NCI-H1436 treated with DMSO at 0.1 percent for 48 hours (cell line): ENCODE results near the gene MTAP.
"Not testable (repeated sequence)": the region's sequence is repeated elsewhere in the genome, so short reads cannot be mapped to it uniquely, and the experiment has no call there.

Experiments used
- DNase-seq: peaks from one replicate; lab custom pipeline; 2025; lab: John Stamatoyannopoulos, UW

Gene MTAP

DNA sequence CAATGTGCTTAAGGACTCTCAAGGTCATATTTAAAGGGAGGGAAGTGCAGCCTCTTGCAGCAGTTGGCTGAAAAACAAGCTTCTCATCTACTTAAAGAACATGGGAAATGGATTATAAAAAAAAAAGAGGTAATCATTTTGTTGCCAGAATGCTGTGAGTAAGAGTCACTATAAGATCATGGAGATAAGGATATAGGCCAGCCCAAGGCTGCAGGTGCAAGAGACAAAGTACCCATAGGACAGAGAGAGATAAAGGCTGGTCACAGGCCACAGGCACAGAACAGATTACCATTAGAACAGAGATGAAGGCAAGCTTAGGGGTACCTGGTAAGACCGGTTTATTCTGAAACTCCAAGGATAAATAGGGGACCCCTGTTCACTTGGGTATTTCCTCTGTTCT is 121.3 kb downstream of the MTAP start:
- no peak for DNase-seq

DNA sequence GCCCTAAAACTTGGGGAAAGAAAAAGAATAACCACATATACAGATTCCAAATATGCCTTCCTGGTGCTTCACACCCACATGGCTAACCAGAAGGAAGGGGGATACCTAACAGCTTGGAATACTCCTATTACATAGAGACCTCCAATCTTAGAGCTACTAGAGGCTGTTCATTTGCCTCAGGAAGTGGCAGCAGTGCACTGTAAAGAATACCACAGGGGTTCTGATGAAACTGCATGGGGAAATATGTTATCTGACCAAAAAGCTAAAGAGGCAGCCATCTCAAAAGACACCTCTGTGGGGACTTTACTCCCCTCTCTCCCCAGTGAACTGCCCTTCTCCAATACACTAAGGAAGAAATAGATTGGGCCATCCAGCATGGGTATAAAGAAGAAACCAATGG is 125.3 kb downstream of the MTAP start:
- DNase-seq = no peak

DNA sequence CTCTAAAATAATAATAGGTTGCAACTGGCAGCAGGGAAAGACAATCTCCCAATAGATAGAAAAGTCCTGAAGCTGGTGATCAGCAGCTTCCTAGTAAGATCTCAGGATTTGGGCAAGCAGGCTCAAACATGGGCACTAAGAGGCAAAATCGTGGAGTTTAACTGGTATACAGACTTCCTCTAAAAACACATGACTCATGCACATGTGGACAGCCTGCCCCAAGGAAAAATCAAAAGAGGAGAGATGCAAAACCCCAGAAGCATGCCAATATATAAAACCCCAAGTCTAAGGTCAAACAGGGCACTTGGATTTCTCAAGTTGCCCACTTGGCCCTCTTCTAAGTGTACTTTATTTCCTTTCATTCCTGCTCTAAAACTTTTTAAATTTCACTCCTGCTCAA is 129.0 kb downstream of the MTAP start:
- DNase-seq = no peak

DNA sequence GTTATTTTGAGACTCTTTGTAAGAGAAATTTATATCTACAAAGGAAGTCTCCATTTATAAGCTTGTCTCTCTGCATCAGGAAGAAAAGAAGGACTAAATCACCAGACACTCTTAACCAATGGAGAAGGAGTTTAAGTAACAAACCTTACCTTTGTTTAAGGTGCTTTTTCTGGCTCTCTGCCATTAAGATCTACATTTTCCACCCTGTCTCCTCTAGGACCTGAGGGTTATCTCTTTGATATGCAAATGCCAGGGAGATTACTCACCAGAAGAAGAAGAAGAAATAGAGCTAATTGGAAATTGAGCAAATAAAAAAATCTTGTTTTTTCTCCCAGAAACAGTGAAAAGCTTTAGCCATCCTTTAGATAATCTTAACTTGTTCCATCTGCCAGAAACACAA is 130.8 kb downstream of the MTAP start:
- DNase-seq = no peak

DNA sequence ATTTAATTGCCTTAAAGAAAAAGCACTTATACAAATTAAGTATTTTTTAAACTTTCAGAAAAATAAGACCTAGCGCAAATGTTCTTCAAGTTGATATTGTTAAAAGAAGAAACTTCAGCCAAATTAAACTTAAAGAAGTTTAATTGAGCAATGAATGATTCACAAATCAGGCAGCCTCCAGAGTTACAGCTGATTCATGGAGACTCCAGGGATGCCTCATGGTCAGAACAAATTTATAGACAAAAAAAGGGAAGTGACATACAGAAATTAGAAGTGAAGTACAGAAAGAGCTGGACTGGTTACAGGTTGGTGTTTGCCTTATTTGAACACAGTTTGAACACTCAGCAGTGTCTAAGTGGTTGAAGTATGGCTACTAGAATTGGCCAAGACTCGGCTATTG is 131.4 kb downstream of the MTAP start:
- no peak for DNase-seq

DNA sequence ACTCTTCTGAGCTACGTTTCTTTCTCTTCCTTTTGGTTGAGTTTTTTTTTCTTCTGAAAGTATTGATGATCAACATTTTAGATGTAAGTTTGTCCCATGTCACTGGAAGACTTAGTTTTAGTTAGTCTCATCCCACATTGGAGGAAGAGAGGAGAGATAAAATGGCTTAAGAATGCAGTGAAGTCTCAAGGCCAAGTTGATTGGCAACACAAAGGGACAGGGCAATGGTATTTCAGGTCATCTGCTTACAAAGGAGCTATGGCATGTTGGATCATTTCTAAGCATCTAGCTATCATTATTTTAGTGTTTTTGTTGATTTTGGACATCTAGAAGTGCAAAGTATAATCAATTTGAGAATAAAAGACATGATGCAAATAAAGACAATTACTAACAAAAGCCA is 133.2 kb downstream of the MTAP start:
- DNase-seq = no peak

DNA sequence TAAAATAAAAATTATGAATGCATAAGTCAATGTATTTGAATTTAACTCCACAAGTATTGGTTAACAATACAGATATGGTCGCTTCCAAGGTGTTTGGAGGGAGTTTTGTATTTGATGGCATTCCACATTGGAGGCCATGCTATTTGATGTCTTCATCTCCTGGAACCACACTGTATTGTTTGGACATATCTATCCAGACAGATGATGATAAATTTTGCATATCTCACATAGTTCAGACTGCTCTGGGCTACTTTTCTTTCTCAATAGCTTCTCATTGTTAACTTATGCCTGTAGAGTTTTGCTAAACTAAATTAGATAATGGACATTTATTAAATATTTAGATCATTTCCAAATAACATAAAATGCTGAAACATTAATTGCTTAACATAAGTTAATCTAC is 133.7 kb downstream of the MTAP start:
- DNase-seq = no peak

DNA sequence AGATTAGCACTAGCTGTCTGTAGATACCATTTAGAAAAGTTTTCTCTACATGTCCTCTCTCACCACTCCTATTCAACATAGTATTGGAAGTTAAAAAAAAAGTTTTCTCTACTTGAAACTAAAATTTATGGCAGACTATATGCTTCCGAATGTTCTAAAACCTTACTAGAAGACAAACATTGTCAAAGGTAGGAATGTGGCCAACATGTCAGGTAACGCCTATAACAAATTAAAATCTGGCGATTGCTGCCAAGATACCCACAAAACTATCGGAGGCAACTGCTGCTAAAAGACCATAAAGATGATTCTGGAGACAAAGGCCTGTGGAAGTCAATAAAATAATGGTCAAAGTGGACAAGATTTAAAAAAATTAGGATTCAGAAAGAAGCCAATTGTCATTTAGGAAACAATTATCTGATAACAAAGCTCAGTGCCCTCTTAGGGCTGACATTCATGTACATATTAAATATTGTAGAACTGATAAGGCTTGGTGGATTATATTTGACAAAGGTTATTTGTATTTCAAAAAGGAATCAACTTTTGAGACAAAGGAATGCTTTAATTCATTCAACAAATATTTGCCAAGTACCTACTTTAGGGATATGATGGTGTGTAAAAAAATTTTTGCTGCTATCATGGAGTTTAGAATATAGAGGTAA is 139.0 kb downstream of the MTAP start:
- no peak for DNase-seq

DNA sequence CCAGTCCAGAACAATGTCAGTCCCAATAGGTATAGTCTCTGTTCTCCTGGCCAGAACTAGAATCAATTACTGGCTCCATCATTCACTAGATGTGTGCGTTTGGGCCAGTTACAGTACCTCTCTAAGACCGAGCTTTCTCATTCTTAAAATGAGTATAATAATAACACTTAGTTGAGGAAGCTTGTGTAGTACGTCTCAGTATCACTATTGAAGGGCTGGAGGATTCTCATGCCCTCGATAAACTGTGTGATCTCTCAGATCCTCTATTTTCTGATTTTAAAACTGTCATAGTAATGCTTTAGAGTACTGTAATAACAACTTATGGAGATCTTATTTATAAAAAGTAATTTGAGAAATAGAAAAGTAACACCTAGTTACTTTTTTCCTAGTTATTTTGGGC is 141.0 kb downstream of the MTAP start:
- no peak for DNase-seq

DNA sequence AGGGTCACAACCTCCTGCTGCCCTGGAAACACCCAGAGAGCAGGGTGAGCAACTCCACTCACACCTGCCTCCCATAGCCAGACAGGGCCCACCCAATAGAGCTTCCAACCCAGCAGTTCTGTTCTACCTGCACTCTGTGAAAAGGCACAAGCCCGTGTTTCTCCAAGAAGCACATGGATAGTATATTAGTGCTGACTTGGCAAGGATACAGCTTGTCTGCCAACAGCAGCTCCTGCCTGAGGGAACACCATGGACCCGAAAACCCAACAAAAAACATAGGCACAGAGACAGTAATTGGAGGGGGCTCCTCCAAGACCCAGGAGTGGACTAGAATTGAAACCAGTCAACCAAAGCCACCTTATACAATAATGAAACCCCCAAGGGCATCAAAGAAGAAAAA is 143.2 kb downstream of the MTAP start:
- no peak for DNase-seq

DNA sequence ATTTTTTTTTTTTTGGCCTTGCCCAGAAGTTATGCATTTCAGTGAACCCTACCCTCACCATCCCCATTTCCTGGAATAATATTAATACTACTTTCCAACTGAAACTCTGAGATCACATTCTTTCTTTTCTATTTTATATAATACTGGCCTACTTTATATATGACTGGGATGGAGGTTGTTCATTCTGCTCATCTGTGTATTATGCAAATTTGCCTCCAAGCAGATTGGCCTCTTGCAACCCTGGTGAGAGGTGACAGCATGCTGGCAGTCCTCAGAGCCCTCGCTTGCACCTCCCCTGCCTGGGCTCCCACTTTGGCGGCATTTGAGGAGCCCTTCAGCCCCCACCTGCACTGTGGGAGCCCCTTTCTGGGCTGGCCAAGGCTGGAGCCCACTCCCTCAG is 156.4 kb downstream of the MTAP start:
- no peak for DNase-seq

DNA sequence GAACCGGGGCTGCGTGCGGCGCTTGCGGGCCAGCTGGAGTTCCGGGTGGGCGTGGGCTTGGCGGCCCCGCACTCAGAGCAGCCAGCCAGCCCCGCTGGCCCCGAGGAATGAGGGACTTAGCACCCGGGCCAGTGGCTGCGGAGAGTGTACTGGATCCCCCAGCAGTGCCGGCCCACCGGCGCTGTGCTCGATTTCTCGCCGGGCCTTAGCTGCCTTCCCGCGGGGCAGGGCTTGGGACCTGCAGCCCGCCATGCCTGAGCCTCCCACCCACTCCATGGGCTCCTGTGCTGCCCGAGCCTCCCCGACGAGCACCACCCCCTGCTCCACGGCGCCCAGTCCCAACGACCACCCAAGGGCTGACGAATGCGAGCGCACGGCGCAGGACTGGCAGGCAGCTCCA is 156.8 kb downstream of the MTAP start:
- not testable (repeated sequence) for DNase-seq

DNA sequence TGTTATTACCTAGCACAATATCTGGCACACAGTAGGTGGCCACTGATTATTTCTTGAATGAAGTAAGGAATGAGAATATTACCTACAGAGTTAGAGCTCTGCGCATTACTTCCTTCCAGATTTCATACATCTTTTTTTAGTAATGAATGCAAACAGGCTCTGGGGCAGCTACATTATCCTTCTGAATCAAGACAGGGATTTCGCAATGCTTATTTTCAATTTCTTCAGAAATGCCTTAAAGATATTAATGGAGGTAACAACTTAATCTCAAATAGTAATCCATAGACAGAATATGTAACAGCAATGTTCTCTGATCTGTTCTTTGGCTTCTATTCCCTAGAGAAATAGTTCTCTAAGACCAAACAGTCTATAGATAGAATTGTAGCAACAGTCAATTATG is 159.1 kb downstream of the MTAP start:
- no peak for DNase-seq

DNA sequence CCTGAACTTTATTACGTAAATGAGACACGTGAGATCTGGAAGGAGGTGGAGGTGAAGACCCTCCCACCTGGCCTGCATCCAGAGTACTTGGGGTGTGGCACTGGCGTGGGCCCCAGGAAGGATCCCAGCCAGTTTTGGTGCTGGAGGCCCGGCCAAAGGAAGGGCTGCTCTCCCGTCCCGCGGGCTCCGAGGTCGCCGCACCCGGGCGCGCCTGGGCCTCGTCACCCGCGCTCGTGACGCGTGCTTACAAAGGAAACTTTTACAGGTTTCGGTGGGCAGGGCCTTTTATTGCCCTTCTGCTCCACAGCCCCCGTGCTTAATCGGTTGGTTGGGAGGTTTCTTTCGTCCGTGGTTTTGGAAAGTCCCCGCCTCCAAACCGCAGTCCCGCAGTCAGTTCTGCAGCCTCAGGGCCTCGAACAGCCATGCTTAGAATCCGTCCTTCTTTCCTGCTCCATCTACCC is 162.5 kb downstream of the MTAP start:
- DNase-seq = no peak

DNA sequence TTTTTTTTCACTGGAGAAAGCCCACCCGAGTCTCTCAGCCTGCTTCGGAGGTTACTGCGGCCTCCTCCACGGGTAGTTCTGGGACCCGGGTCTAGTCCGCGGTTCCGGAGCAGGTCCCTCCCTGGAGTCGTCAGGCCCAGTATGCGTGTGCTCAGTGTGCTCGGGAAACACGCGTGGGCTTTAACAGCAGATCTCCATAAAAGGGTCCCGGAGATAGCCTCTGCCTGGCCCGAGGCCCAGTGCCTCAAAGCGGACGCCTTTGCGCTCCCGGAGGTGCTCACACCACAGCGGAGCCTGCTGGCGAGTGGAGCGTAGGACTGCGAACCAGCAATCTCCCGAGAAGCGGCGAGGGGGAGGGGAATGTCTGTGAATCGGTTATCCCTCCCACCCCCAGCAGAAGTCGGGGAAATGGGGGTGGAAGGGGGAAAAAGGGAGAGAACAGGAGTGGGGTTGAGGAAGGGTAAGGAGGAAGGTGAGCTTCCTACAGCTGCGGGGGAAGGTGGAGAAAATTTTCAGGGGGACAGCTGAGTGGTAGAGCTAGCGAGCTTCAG is 163.0 kb downstream of the MTAP start:
- DNase-seq = no peak

DNA sequence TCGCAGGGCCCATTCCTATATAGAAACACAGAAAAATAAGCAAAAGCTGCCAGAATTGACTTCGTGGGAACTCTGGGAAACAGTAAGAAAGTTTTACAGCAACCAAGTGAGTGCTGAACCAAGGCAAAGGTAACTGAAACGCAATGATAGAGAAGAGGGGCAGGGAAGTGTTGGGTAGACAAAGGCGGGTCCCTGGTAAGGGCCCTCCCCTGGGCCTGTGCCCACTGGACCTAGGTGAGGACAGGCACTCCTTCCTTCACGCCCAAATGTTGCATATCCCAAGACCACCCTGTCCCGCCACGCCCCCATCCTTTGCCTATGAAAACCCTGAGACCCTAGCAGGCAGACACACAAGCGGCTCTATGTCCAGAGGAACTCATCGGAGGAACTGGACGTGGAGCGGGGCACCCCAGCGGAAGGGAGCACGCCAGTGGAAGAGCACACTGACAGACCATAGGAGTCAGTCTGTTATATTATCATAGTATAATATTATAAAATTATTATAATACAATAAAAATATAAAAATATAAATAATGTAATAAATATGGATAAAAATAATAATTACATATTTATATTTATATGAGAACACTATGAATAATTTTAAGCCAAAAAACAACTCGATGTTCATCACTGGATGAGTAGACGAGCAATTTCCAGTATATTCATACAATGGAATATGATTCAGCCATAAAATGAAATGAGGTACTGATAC is 163.9 kb downstream of the MTAP start:
- no peak for DNase-seq

DNA sequence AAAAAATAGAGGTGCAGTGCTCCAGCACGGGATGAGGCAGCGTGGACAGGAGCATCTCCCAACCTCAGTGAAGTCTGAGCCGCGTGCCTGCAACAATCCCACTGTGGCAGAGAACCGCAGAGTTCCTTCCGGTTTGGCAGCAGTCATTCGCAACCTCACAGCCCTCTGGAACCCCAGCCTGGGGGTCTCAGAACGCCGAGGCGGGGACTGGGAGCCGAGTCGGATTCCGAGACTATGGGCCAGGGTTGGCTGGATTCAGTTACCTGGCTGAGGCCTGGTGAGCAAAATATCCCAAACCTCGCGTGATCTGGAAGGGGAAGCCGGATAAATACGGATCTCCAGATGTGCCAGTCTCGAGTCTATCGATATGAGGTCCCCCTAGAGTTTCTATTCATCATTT is 164.7 kb downstream of the MTAP start:
- no peak for DNase-seq

DNA sequence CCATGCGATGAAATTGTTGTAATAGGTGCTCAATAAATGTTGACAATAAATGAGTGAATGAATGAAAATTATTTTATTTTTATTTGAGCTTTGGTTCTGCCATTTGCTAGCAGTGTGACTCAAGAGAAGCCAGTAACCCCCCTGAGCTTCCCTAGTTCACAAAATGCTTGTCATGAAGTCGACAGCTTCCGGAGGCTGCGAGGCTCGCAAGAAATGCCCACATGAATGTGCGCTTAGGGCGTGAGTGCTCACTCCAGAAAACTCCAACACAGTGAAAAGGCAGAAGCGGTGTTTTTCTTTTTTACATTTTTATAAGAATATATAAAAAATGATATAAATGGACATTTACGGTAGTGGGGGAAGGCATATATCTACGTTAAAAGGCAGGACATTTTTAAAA is 165.3 kb downstream of the MTAP start:
- DNase-seq = no peak

DNA sequence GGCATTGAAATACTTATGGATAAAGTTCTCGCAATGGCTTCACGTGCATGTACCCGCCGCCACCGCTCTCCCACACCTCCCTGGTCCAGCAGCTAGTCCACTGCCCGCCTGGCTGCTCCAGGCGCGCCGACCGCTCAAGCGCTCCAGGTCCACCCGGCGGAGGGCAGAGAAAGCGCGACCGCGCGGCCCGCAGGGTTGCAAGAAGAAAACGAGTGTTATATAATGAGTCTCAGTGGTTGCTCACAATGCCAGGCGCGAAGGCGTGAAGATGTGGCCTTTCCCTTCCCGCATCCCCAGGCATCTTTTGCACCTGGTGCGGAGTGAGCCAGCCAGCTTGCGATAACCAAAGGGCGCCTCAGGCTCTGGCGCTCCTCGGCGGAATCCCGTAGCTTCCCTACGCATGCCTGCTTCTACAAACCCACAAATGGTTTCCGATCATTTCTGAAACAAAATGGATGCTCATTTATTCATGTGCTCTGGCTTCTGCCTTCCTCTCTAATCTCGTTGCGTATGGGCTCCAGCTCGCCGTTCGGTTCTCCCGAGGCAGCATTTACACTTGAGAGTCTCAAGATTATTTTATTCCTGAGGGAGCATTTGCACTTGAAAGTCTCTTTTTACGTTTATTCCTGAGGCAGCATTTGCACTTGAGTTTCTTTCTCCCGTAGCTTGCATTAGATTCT is 166.0 kb downstream of the MTAP start:
- DNase-seq = no peak

DNA sequence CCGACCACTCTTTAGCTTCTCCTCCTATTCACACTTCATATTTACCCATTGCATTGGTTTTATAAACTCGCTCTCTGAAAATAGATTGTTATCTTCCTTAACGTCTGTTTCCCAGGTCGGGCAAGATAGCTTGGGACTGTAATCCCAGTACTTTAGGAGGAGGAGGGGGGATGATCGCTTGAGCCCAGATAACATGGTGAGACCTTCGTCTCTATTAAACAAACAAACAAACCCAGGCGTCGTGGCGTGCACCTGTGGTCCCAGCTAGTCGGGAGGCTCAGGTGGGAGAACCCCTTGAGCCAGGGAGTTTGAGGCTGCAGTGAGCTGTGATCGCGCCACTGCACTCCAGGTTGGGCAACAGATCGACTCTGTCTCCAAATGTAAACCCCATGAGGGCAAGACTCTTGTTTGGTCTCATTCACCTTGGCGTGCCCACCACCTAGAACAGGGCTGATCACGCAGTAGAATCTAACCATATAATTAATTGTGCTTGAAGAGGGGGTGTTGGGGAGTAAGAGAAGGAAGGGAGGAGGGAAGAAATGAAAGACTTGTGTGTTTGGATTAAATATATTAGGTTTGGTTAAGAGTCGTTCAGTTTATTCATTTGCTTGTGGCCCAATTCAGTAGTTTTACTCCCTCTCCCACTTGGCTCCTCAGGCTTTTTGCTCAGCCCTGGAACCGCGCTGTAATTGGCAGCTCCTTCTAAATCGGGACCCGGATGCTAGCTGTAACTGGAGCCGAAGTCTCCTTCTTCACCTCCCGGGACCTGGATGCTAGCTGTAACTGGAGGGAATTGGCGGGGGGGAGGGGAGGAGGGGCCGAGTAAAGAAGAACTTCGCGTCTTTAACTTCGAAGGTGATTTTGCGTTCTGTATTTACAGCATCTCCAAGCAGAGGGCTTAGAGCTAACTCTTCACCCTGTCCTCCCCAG is 166.8 kb downstream of the MTAP start:
- DNase-seq = no peak

DNA sequence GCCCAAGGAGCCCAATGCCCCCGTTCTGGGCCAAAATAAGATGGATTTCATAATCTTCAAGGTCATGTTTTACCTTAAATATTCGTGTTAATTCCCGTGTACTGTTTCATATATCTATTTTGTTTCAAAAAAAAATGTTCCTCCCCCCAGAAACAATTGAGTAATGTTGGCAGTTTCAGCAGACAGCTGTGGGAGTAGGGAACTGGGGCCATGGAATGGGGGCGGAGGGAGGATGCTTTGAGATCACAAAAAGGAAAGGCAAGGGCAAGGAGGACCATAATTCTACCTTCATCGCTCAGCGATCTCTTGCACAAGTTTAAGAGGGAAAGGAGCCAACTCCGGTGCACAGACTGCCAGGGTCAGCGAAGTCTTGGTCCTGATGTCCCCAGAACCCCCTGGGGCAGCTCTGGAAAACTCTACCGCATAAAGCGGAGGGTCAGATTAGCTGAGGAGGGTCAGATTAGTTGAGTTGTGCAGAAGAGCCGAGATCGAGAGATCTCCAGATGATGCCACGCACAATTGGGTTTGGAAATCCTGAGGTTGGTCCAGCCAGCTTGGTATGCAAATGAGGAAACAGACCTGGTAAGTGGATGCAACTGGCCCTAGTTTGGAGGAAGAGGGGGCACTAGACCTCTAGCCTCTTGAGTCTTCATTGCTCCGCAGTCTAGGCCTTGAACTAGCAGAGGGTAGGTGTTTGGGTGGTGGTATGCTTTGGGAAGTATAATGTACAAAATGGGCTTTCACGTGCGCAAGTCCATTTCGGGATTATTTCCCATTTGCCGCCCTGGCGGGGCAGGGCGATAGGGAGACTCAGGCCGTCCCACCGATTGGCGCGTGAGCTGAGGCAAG is 167.7 kb downstream of the MTAP start:
- DNase-seq = no peak
